Caco-2 (cell line): ENCODE results near the gene TMEM37. TPM values are rescaled to one million over a fixed set of nuclear protein-coding genes. Genes with fewer than 3 reads are reported as not detected.

Source experiments
- BruUV-seq: library from RNA; stranded (reverse); fragments of 400-500 nt; replicated peaks from 2 replicates; lab custom pipeline; 2021; lab: Mats Ljungman, UMichigan
- CTCF ChIA-PET: fragments of 300-600 bp; sonication (Branson Sonifier 250); formaldehyde crosslinking; loops from one replicate; lab custom pipeline; 2022; ENCODE audit warnings: antibody characterized with exemption; lab: Charles Lee
- POLR2A ChIA-PET: fragments of 300-600 bp; sonication (Branson Sonifier 250); formaldehyde crosslinking; loops from one replicate; lab custom pipeline; 2022; ENCODE audit warnings: antibody characterized with exemption; lab: Charles Lee
- DNase-seq, 2 experiments: peaks; one replicate each; pipeline versions ENCODE4 v3.0.0 to v3.0.0-alpha.2; 2020 to 2022
- H3K27me3 ChIP-seq: replicated peaks from 2 replicates; pipeline ENCODE4 v1.6.0; 2011; ENCODE audit warnings: low read length; ENCODE audit not compliant: control insufficient read depth, insufficient read depth
- H3K36me3 ChIP-seq: 2 replicates; pipeline ENCODE4 v1.5.1; 2011; ENCODE audit warnings: low read length; ENCODE audit not compliant: control insufficient read depth, insufficient read depth
- H3K4me1 ChIP-seq: fragments of 250-450 bp; sonication (Bioruptor Pico); 2 replicates; pipeline ENCODE4 v1.5.1; 2020; ENCODE audit warnings: mild to moderate bottlenecking
- H3K4me3 ChIP-seq: 2 replicates; pipeline ENCODE4 v1.5.1; 2011; ENCODE audit warnings: low read depth, mild to moderate bottlenecking, control low read depth, low read length
- H3K9me3 ChIP-seq: fragments of 250-450 bp; sonication (Bioruptor Pico); 2 replicates; pipeline ENCODE4 v1.5.1; 2020; ENCODE audit warnings: mild to moderate bottlenecking, moderate library complexity
- H3K27ac Mint-ChIP-seq: one replicate; pipeline ENCODE4 v1.8.0; 2022; ENCODE audit warnings: mixed read lengths; ENCODE audit not compliant: unreplicated experiment
- H3K27me3 Mint-ChIP-seq: one replicate; pipeline ENCODE4 v1.8.0; 2022; ENCODE audit warnings: mixed read lengths; ENCODE audit not compliant: insufficient read depth, unreplicated experiment
- H3K36me3 Mint-ChIP-seq: one replicate; pipeline ENCODE4 v1.8.0; 2022; ENCODE audit warnings: mild to moderate bottlenecking, mixed read lengths; ENCODE audit not compliant: insufficient read depth, unreplicated experiment
- H3K4me1 Mint-ChIP-seq: one replicate; pipeline ENCODE4 v1.8.0; 2022; ENCODE audit warnings: low read depth, mixed read lengths; ENCODE audit not compliant: unreplicated experiment
- H3K4me3 Mint-ChIP-seq: one replicate; pipeline ENCODE4 v1.8.0; 2022; ENCODE audit warnings: mild to moderate bottlenecking, moderate library complexity, mixed read lengths; ENCODE audit not compliant: unreplicated experiment
- H3K9me3 Mint-ChIP-seq: one replicate; pipeline ENCODE4 v1.8.0; 2022; ENCODE audit warnings: mixed read lengths; ENCODE audit not compliant: unreplicated experiment
- CTCF ChIP-seq, 2 experiments: fragments of 200-600 bp in 1 of 2; IDR thresholded peaks; 1 replicate in 1 of 2; 2 replicates in 1 of 2; pipeline versions ENCODE4 v1.5.1 to v1.8.0; 2011 to 2022; ENCODE audit warnings: antibody characterized with exemption in 1 of 2, control low read depth in 1 of 2, inconsistent platforms in 1 of 2, low read depth in 1 of 2, low read length in 1 of 2, mild to moderate bottlenecking in 1 of 2, moderate library complexity in 1 of 2; ENCODE audit not compliant: insufficient read depth in 1 of 2, severe bottlenecking in 1 of 2, unreplicated experiment in 1 of 2
- intact Hi-C: fragments of 100-400 bp; cut with micrococcal nuclease; formaldehyde crosslinking; loops from one replicate; pipeline ENCODE4 v1.10.0; 2022; ENCODE audit not compliant: unreplicated experiment
- total RNA-seq: library from RNA; stranded (reverse); gene quantifications from 2 replicates; pipeline ENCODE4 v1.2.3, GENCODE V29; 2022

The TMEM37 gene
- total RNA-seq, 1 experiment from 2014 or later: 15.8 TPM

GRCh38 chr2:119482481-119483394, 51.1 kb downstream of the TMEM37 start:
- no TSS peak for BruUV-seq
- H3K9me3 Mint-ChIP-seq: no peaks in the 10 kb centered on the region
- H3K4me1 Mint-ChIP-seq: peaks cover 22% of the 10 kb centered on the region
- Histone ChIP-seq H3K4me1 (peaks cover 39% of the 10 kb centered on the region), H3K27me3 (no peaks in the 10 kb centered on the region), H3K36me3 (no peaks in the 10 kb centered on the region), H3K9me3 (no peaks in the 10 kb centered on the region), H3K4me3 (no peak overlapping the region)
- peaks cover 7% of the 10 kb centered on the region for H3K36me3 Mint-ChIP-seq
- TF ChIP-seq CTCF (IDR thresholded peaks at IDR 0.05; ENCODE audit: insufficient read depth in 1 of 2, low read depth in 1 of 2, low read length in 1 of 2, severe bottlenecking in 1 of 2, unreplicated experiment in 1 of 2): no peak
- DNase-seq: peak in 1 of 2 experiments; percentile 31
- POLR2A ChIA-PET: no interaction called here
- H3K27me3 Mint-ChIP-seq: no peaks in the 10 kb centered on the region
- H3K27ac Mint-ChIP-seq: peak overlapping the region; percentile 15
- CTCF ChIA-PET: no interaction called here
- intact Hi-C loops: no loop called here
- no peak overlapping the region for H3K4me3 Mint-ChIP-seq

- peaks cover 29% of the 10 kb centered on the region for H3K4me1 Mint-ChIP-seq
- H3K9me3 ChIP-seq: no peaks in the 10 kb centered on the region
- H3K9me3 Mint-ChIP-seq: no peaks in the 10 kb centered on the region
- ChIA-PET POLR2A (no interaction called here), CTCF (no interaction called here)
- TF ChIP-seq CTCF (IDR thresholded peaks at IDR 0.05; ENCODE audit: insufficient read depth in 1 of 2, low read depth in 1 of 2, low read length in 1 of 2, severe bottlenecking in 1 of 2, unreplicated experiment in 1 of 2): no peak
- no TSS peak for BruUV-seq
- peaks cover 46% of the 10 kb centered on the region for H3K4me1 ChIP-seq
- no peak for DNase-seq
- intact Hi-C loops: no loop called here
- H3K27me3 Mint-ChIP-seq: no peaks in the 10 kb centered on the region
- H3K36me3 ChIP-seq: no peaks in the 10 kb centered on the region
- H3K27me3 ChIP-seq: no peaks in the 10 kb centered on the region
- no peak overlapping the region for H3K4me3 Mint-ChIP-seq
- no peak overlapping the region for H3K4me3 ChIP-seq
- H3K27ac Mint-ChIP-seq: peak overlapping the region; percentile 56
- peaks cover 12% of the 10 kb centered on the region for H3K36me3 Mint-ChIP-seq
These were observed 51.7 kb downstream of the TMEM37 start for GRCh38 chr2:119483395-119483753.

- Histone ChIP-seq H3K27me3 (no peaks in the 10 kb centered on the region), H3K4me3 (no peak overlapping the region), H3K36me3 (no peaks in the 10 kb centered on the region), H3K4me1 (peaks cover 53% of the 10 kb centered on the region), H3K9me3 (no peaks in the 10 kb centered on the region)
- Mint-ChIP-seq H3K4me3 (no peak overlapping the region), H3K36me3 (peaks cover 12% of the 10 kb centered on the region), H3K9me3 (no peaks in the 10 kb centered on the region), H3K27ac (peak overlapping the region; percentile 56), H3K4me1 (peaks cover 34% of the 10 kb centered on the region), H3K27me3 (no peaks in the 10 kb centered on the region)
- intact Hi-C loops: no loop called here
- CTCF ChIA-PET: no interaction called here
- DNase-seq: no peak
- BruUV-seq: no TSS peak
- POLR2A ChIA-PET: no interaction called here
- TF ChIP-seq CTCF (IDR thresholded peaks at IDR 0.05; ENCODE audit: insufficient read depth in 1 of 2, low read depth in 1 of 2, low read length in 1 of 2, severe bottlenecking in 1 of 2, unreplicated experiment in 1 of 2): no peak
These were observed 52.5 kb downstream of the TMEM37 start for GRCh38 chr2:119483896-119484718.
